ENCODE results near the gene CLASP1.

- TF ChIP-seq, protein P1, sequence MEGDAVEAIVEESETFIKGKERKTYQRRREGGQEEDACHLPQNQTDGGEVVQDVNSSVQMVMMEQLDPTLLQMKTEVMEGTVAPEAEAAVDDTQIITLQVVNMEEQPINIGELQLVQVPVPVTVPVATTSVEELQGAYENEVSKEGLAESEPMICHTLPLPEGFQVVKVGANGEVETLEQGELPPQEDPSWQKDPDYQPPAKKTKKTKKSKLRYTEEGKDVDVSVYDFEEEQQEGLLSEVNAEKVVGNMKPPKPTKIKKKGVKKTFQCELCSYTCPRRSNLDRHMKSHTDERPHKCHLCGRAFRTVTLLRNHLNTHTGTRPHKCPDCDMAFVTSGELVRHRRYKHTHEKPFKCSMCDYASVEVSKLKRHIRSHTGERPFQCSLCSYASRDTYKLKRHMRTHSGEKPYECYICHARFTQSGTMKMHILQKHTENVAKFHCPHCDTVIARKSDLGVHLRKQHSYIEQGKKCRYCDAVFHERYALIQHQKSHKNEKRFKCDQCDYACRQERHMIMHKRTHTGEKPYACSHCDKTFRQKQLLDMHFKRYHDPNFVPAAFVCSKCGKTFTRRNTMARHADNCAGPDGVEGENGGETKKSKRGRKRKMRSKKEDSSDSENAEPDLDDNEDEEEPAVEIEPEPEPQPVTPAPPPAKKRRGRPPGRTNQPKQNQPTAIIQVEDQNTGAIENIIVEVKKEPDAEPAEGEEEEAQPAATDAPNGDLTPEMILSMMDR (IDR thresholded peaks at IDR 0.05) = no peak
- TF ChIP-seq EZH2 (IDR thresholded peaks at IDR 0.05) = no peak
- no peak for TF ChIP-seq EZH2phosphoT487 (IDR thresholded peaks at IDR 0.05)
Observed at GRCh38 chr2:121334581-121335293, 314.5 kb downstream of the CLASP1 start.
